Osteoblast (primary cell): ENCODE data around the gene CD164L2. TPM values are rescaled to one million over a fixed set of nuclear protein-coding genes. Genes with fewer than 3 reads are reported as not detected.

Source experiments
- DNase-seq: peaks from one replicate; pipeline ENCODE4 v3.0.0; 2011; ENCODE audit warnings: low spot score, mixed read lengths; ENCODE audit not compliant: insufficient read length; ENCODE audit errors: missing footprints
- H2AFZ ChIP-seq: 2 replicates; pipeline ENCODE4 v1.6.0; 2011; ENCODE audit warnings: mild to moderate bottlenecking, low read length
- H3K27ac ChIP-seq: 2 replicates; pipeline ENCODE4 v1.5.1; 2011; ENCODE audit warnings: mild to moderate bottlenecking, low read depth, low read length, moderate library complexity
- H3K27me3 ChIP-seq: 2 replicates; pipeline ENCODE4 v1.6.0; 2012; ENCODE audit warnings: mild to moderate bottlenecking, control low read depth, inconsistent platforms, low read length, moderate library complexity; ENCODE audit not compliant: insufficient read depth
- H3K36me3 ChIP-seq: 2 replicates; pipeline ENCODE4 v1.5.1; 2011; ENCODE audit warnings: mild to moderate bottlenecking, low read length, control low read depth, moderate library complexity; ENCODE audit not compliant: insufficient read depth
- H3K4me1 ChIP-seq: 2 replicates; pipeline ENCODE4 v1.5.1; 2011; ENCODE audit warnings: mild to moderate bottlenecking, low read length, control low read depth, moderate library complexity; ENCODE audit not compliant: insufficient read depth
- H3K4me2 ChIP-seq: 2 replicates; pipeline ENCODE4 v1.6.0; 2011; ENCODE audit warnings: mild to moderate bottlenecking, low read length; ENCODE audit not compliant: insufficient read depth
- H3K4me3 ChIP-seq: fragments of 200-600 bp; sonication (generic); 3 replicates; pipeline ENCODE4 v1.5.1; 2012; ENCODE audit warnings: mild to moderate bottlenecking, low read length, inconsistent platforms; ENCODE audit not compliant: insufficient read depth
- H3K79me2 ChIP-seq: 2 replicates; pipeline ENCODE4 v1.6.0; 2012; ENCODE audit warnings: mild to moderate bottlenecking, low read length, control low read depth, inconsistent platforms; ENCODE audit not compliant: insufficient read depth
- H3K9me3 ChIP-seq: 2 replicates; pipeline ENCODE4 v1.5.1; 2011; ENCODE audit warnings: low read depth, low read length, control low read depth
- H4K20me1 ChIP-seq: 2 replicates; pipeline ENCODE4 v1.6.0; 2012; ENCODE audit warnings: mild to moderate bottlenecking, low read length, control low read depth; ENCODE audit not compliant: insufficient read depth
- total RNA-seq: library from RNA; depleted of rRNA; stranded (reverse); fragments of >200 nt; gene quantifications from 2 replicates; pipeline ENCODE4 v1.2.3, GENCODE V29; 2012
- TF ChIP-seq, protein P1 (sequence below): IDR thresholded peaks from 2 replicates; pipeline ENCODE4 v1.5.1; 2011; ENCODE audit warnings: mild to moderate bottlenecking, low read depth, low read length, moderate library complexity; ENCODE audit errors: extremely low read depth

Gene CD164L2
- total RNA-seq, 1 donor: not detected

- H3K4me2 ChIP-seq: no peak overlapping the region
- peak overlapping the region; percentile 38 for H3K27ac ChIP-seq
- no peak overlapping the region for H3K4me3 ChIP-seq
- peaks cover 40% of the 10 kb centered on the region for H3K4me1 ChIP-seq
- H3K79me2 ChIP-seq: no peaks in the 10 kb centered on the region
- H3K9me3 ChIP-seq: no peaks in the 10 kb centered on the region
- no peaks in the 10 kb centered on the region for H4K20me1 ChIP-seq
- H3K27me3 ChIP-seq: peaks cover 11% of the 10 kb centered on the region
- no peak overlapping the region for H2AFZ ChIP-seq
- DNase-seq: peak; percentile 97
- H3K36me3 ChIP-seq: peaks cover 10% of the 10 kb centered on the region
- TF ChIP-seq, protein P1, sequence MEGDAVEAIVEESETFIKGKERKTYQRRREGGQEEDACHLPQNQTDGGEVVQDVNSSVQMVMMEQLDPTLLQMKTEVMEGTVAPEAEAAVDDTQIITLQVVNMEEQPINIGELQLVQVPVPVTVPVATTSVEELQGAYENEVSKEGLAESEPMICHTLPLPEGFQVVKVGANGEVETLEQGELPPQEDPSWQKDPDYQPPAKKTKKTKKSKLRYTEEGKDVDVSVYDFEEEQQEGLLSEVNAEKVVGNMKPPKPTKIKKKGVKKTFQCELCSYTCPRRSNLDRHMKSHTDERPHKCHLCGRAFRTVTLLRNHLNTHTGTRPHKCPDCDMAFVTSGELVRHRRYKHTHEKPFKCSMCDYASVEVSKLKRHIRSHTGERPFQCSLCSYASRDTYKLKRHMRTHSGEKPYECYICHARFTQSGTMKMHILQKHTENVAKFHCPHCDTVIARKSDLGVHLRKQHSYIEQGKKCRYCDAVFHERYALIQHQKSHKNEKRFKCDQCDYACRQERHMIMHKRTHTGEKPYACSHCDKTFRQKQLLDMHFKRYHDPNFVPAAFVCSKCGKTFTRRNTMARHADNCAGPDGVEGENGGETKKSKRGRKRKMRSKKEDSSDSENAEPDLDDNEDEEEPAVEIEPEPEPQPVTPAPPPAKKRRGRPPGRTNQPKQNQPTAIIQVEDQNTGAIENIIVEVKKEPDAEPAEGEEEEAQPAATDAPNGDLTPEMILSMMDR: peak; percentile 74
Observed at GRCh38 chr1:27402349-27402754, 19.2 kb upstream of the CD164L2 start.

DNA sequence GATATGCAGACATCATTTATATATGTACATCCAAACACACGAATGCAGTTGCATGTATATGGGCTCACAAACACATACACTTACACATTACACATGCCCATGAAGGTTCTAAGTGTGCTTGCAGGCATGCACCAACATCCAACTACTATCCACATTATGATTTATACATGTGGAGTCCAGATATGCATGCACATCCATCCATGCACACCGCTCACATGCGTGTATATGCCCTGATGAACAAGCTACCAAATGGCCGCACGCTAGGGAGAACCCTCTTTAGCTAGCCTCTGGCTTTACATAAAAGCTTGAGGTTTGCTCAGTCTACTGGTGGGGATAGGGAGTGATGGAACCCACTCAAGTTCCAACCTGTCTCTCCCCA lies 17.8 kb upstream of the CD164L2 start:
- no peaks in the 10 kb centered on the region for H3K79me2 ChIP-seq
- TF ChIP-seq, protein P1: no peak
- H3K36me3 ChIP-seq: no peaks in the 10 kb centered on the region
- H4K20me1 ChIP-seq: no peaks in the 10 kb centered on the region
- H3K4me2 ChIP-seq: no peak overlapping the region
- H3K27me3 ChIP-seq: peaks cover 11% of the 10 kb centered on the region
- H3K4me1 ChIP-seq: peaks cover 36% of the 10 kb centered on the region
- H2AFZ ChIP-seq: no peak overlapping the region
- no peak for DNase-seq
- H3K27ac ChIP-seq: no peak overlapping the region
- no peak overlapping the region for H3K4me3 ChIP-seq
- no peaks in the 10 kb centered on the region for H3K9me3 ChIP-seq

- Histone ChIP-seq H2AFZ (no peak overlapping the region), H3K4me2 (no peak overlapping the region), H3K4me3 (no peak overlapping the region), H3K79me2 (no peaks in the 10 kb centered on the region), H3K9me3 (no peaks in the 10 kb centered on the region), H3K27me3 (peaks cover 11% of the 10 kb centered on the region), H3K27ac (no peak overlapping the region), H4K20me1 (no peaks in the 10 kb centered on the region), H3K36me3 (no peaks in the 10 kb centered on the region), H3K4me1 (peaks cover 33% of the 10 kb centered on the region)
- TF ChIP-seq, protein P1: no peak
- peak; percentile 84 for DNase-seq
Observed at GRCh38 chr1:27400082-27400962, 17.2 kb upstream of the CD164L2 start.

DNA sequence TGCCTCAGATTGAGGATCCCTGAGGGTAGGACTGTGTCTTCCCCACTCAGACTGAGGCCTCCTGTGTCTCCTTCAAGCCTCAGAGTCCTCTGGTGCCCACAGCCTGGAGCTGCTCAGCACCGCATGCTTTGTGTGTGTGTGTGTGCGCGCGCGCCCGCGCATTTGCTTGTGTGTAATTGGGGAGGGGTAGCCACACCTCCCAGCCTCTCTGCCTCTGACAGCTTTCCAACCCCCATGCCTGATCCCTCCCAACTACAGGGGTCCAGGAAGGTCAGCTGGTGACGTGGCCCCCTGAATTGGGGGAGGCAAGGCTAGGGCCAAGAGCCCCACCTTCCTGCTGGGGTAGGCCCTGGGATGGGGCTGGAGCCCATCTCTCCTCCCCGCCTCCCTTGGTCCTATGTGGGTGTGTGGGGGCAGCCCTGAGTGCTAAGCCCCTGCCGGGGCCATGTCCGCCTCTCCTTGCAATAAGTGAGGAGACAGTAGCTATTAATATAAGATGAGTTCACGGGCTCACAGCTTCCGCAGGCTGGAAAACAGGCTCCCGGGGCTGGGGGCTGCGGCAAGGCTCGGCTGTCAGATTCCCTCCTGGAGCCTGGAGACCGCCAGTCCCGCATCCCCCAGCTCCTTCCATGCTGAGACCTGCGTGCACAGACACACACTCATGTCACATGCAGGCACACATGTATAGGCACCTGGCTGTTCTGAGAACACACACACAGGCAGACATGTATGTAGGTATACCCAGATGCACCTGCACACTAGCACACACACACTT lies 16.3 kb upstream of the CD164L2 start:
- Histone ChIP-seq H3K27ac (no peak overlapping the region), H3K4me3 (no peak overlapping the region), H3K4me2 (no peak overlapping the region), H3K9me3 (no peaks in the 10 kb centered on the region), H3K36me3 (no peaks in the 10 kb centered on the region), H2AFZ (no peak overlapping the region), H3K4me1 (peaks cover 32% of the 10 kb centered on the region), H4K20me1 (no peaks in the 10 kb centered on the region), H3K27me3 (peaks cover 11% of the 10 kb centered on the region), H3K79me2 (no peaks in the 10 kb centered on the region)
- TF ChIP-seq, protein P1: no peak
- DNase-seq: peak; percentile 75
